HepG2 (cell line): Measurements from ENCODE around the gene LHPP. TPM values are rescaled to one million over a fixed set of nuclear protein-coding genes. Genes with fewer than 3 reads are reported as not detected.

Source experiments
- ATAC-seq: fragments of 200-7000 bp; cut with Tn5 transposase; 3 replicates; pipeline ENCODE4 v1.9.1; 2020; ENCODE audit warnings: mild to moderate bottlenecking, moderate library complexity
- BruUV-seq: library from RNA; stranded (reverse); fragments of 400-500 nt; replicated peaks from 2 replicates; lab custom pipeline; 2021; lab: Mats Ljungman, UMichigan
- CTCF ChIA-PET: fragments of 300-600 bp; formaldehyde crosslinking; extraction: SDS; loops from one replicate; lab custom pipeline; 2021; ENCODE audit warnings: low total read pairs, inconsistent platforms, low intra/inter-chr PET ratio; lab: Yijun Ruan, JAX
- POLR2A ChIA-PET: fragments of 350-600 bp; sonication (Branson Sonifier 250); formaldehyde crosslinking; loops from one replicate; lab custom pipeline; 2020; ENCODE audit warnings: antibody characterized with exemption, inconsistent platforms; lab: Yijun Ruan, JAX
- DNase-seq: peaks from one replicate; pipeline ENCODE4 v3.0.0-alpha.2; 2015; ENCODE audit warnings: low spot score
- FAIRE-seq: peaks from 3 replicates; lab custom pipeline; 2011; peaks lifted over from hg19 to GRCh38; lab: Jason Lieb, UNC
- H2AFZ ChIP-seq: one replicate; pipeline ENCODE4 v1.6.1; 2011; ENCODE audit warnings: low read length, inconsistent platforms
- H3K27ac ChIP-seq: fragments of 300-600 bp; 3 replicates; pipeline ENCODE4 v1.8.0; 2011; ENCODE audit warnings: mixed run types, mild to moderate bottlenecking, mixed read lengths, low read length, inconsistent platforms; ENCODE audit not compliant: insufficient read depth; ENCODE audit errors: extremely low read length
- H3K27me3 ChIP-seq, 2 experiments: fragments of 200-600 bp in 1 of 2; 2 replicates in 1 of 2; 3 replicates in 1 of 2; pipeline versions ENCODE4 v1.6.0 to v1.8.0; 2011; ENCODE audit warnings: low read length in 2 of 2, mild to moderate bottlenecking in 2 of 2, moderate library complexity in 2 of 2, inconsistent platforms in 1 of 2; ENCODE audit not compliant: insufficient read depth in 2 of 2, control insufficient read depth in 1 of 2
- H3K36me3 ChIP-seq, 2 experiments: fragments of 200-600 bp in 1 of 2; replicated peaks in 1 of 2; 2 replicates in 1 of 2; 3 replicates in 1 of 2; pipeline versions ENCODE4 v1.5.1 to v1.8.0; 2011; ENCODE audit warnings: low read length in 2 of 2, inconsistent platforms in 1 of 2; ENCODE audit not compliant: insufficient read depth in 2 of 2, control insufficient read depth in 1 of 2
- H3K4me1 ChIP-seq: 2 replicates; pipeline ENCODE4 v1.5.1; 2012; ENCODE audit warnings: low read length, inconsistent platforms; ENCODE audit not compliant: insufficient read depth
- H3K4me2 ChIP-seq: 2 replicates; pipeline ENCODE4 v1.6.0; 2011; ENCODE audit warnings: low read depth, low read length, inconsistent platforms
- H3K4me3 ChIP-seq, 3 experiments: fragments of 200-600 bp in 1 of 3; sonication (generic), shearing (Covaris generic) in 1 of 3; replicated peaks in 1 of 3; 2 replicates each; pipeline ENCODE4 v1.5.1; 2011 to 2016; ENCODE audit warnings: low read length in 3 of 3, inconsistent platforms in 2 of 3, low read depth in 2 of 3, mild to moderate bottlenecking in 2 of 3, control low read depth in 1 of 3, mixed read lengths in 1 of 3; ENCODE audit not compliant: insufficient read depth in 1 of 3
- H3K79me2 ChIP-seq: one replicate; pipeline ENCODE4 v1.6.1; 2011; ENCODE audit warnings: low read length, inconsistent platforms; ENCODE audit not compliant: insufficient read depth
- H3K9ac ChIP-seq: 2 replicates; pipeline ENCODE4 v1.6.0; 2011; ENCODE audit warnings: mild to moderate bottlenecking, low read depth, low read length, inconsistent platforms; ENCODE audit not compliant: insufficient read depth
- H3K9me3 ChIP-seq: 2 replicates; pipeline ENCODE4 v1.5.1; 2012; ENCODE audit warnings: mild to moderate bottlenecking, low read length
- H4K20me1 ChIP-seq: 2 replicates; pipeline ENCODE4 v1.6.0; 2011; ENCODE audit warnings: inconsistent platforms, mild to moderate bottlenecking, low read length, moderate library complexity; ENCODE audit not compliant: insufficient read depth
- KDM5B ChIP-seq: sonication (generic); formaldehyde crosslinking; IDR thresholded peaks from 2 replicates; pipeline ENCODE4 v1.4.0; 2020; ENCODE audit warnings: missing genetic modification reagents, mild to moderate bottlenecking, borderline replicate concordance
- MEIS1 ChIP-seq: sonication (generic); formaldehyde crosslinking; IDR thresholded peaks from 2 replicates; pipeline ENCODE4 v1.9.0; 2021; ENCODE audit warnings: mild to moderate bottlenecking, missing genetic modification reagents, moderate library complexity, borderline replicate concordance
- MIXL1 ChIP-seq: IDR thresholded peaks from 2 replicates; pipeline ENCODE4 v1.6.1; 2016
- NCOR1 ChIP-seq: fragments of 200-600 bp; sonication (generic); IDR thresholded peaks from 2 replicates; pipeline ENCODE4 v1.7.0; 2017; ENCODE audit warnings: antibody characterized with exemption, low read length, borderline replicate concordance
- ONECUT2 ChIP-seq: sonication (generic); formaldehyde crosslinking; IDR thresholded peaks from 2 replicates; pipeline ENCODE4 v1.4.0; 2020; ENCODE audit warnings: missing genetic modification reagents
- ZBTB8A ChIP-seq: sonication (generic); formaldehyde crosslinking; IDR thresholded peaks from 2 replicates; pipeline ENCODE4 v1.4.0; 2020; ENCODE audit warnings: mild to moderate bottlenecking, low read depth, missing genetic modification reagents, borderline replicate concordance
- ZC3H13 ChIP-seq: sonication (generic); formaldehyde crosslinking; IDR thresholded peaks from 2 replicates; pipeline ENCODE4 v1.8.1; 2023; ENCODE audit warnings: mild to moderate bottlenecking, missing genetic modification reagents, moderate library complexity
- ZFP37 ChIP-seq: sonication (generic); formaldehyde crosslinking; IDR thresholded peaks from 2 replicates; pipeline ENCODE4 v1.4.0; 2020; ENCODE audit warnings: missing genetic modification reagents, borderline replicate concordance
- ZNF235 ChIP-seq: sonication (generic); formaldehyde crosslinking; IDR thresholded peaks from 2 replicates; pipeline ENCODE4 v1.8.1; 2023; ENCODE audit warnings: mild to moderate bottlenecking, missing genetic modification reagents, borderline replicate concordance
- ZNF484 ChIP-seq: sonication (generic); formaldehyde crosslinking; IDR thresholded peaks from 2 replicates; pipeline ENCODE4 v1.5.1; 2020; ENCODE audit warnings: mild to moderate bottlenecking, low read depth, missing genetic modification reagents, borderline replicate concordance
- ZNF557 ChIP-seq: sonication (generic); formaldehyde crosslinking; IDR thresholded peaks from 2 replicates; pipeline ENCODE4 v1.4.0; 2020; ENCODE audit warnings: missing genetic modification reagents
- ZNF563 ChIP-seq: sonication (generic); formaldehyde crosslinking; IDR thresholded peaks from 2 replicates; pipeline ENCODE4 v1.8.0; 2022; ENCODE audit warnings: mild to moderate bottlenecking, moderate library complexity, missing genetic modification reagents
- ZNF709 ChIP-seq: sonication (generic); formaldehyde crosslinking; IDR thresholded peaks from 2 replicates; pipeline ENCODE4 v1.5.0; 2020; ENCODE audit warnings: mild to moderate bottlenecking, missing genetic modification reagents
- ZSCAN9 ChIP-seq: IDR thresholded peaks from 2 replicates; pipeline ENCODE4 v1.6.1; 2016; ENCODE audit warnings: borderline replicate concordance
- WGBS: methylation state at CpG from one replicate; pipeline ENCODE4 v1.1.6; 2017; ENCODE audit warnings: low lambda C conversion rate; 5-methylcytosine and 5-hydroxymethylcytosine counted together
- in situ Hi-C: cut with HindIII; loops from 2 replicates; pipeline ENCODE4 v1.10.0; 2017; ENCODE audit warnings: low pct_unique_long_range_greater_than_20kb; ENCODE audit not compliant: extremely low pct_ligation_motif_present
- intact Hi-C: fragments of 100-400 bp; cut with micrococcal nuclease; formaldehyde crosslinking; loops from one replicate; pipeline ENCODE4 v1.10.0; 2022; ENCODE audit not compliant: unreplicated experiment
- polyA plus RNA-seq, 8 experiments: library from polyadenylated mRNA; depleted of rRNA in 3 of 8; stranded (reverse) in 7 of 8; unstranded in 1 of 8; fragments of >200 nt; fragmentation: Illumina TruSeq in 4 of 8; extraction: Trizol in 4 of 8; gene quantifications; 2 replicates each; pipeline versions ENCODE4 v1.2.1 to v1.2.3, GENCODE V29; 2011 to 2016; ENCODE audit warnings: low read depth in 4 of 8, missing spikeins in 1 of 8, mixed read lengths in 1 of 8; ENCODE audit not compliant: insufficient read depth in 1 of 8
- total RNA-seq, 5 experiments: library from RNA; depleted of rRNA; stranded (reverse); fragments of >200 nt; fragmentation: Illumina TruSeq; extraction: Trizol; gene quantifications; 2 replicates each; pipeline ENCODE4 v1.2.3, GENCODE V29; 2016; ENCODE audit warnings: low read depth in 1 of 5
- TF ChIP-seq, protein P1 (sequence below): sonication (generic); formaldehyde crosslinking; IDR thresholded peaks from 2 replicates; pipeline ENCODE4 v1.5.1; 2020; ENCODE audit warnings: mild to moderate bottlenecking, missing genetic modification reagents, moderate library complexity
- TF ChIP-seq, protein P2 (sequence below): sonication (generic); formaldehyde crosslinking; IDR thresholded peaks from 2 replicates; pipeline ENCODE4 v1.4.0; 2020; ENCODE audit warnings: missing genetic modification reagents
- TF ChIP-seq, protein P3 (sequence below): sonication (generic); formaldehyde crosslinking; IDR thresholded peaks from 2 replicates; pipeline ENCODE4 v1.5.1; 2020; ENCODE audit warnings: missing genetic modification reagents, mild to moderate bottlenecking, borderline replicate concordance
- TF ChIP-seq, protein P4 (sequence below): sonication (generic); formaldehyde crosslinking; IDR thresholded peaks from 2 replicates; pipeline ENCODE4 v1.8.1; 2023; ENCODE audit warnings: mild to moderate bottlenecking, moderate library complexity, missing genetic modification reagents
- TF ChIP-seq, protein P5 (sequence below): sonication (generic); formaldehyde crosslinking; IDR thresholded peaks from 2 replicates; pipeline ENCODE4 v1.4.0; 2020; ENCODE audit warnings: missing genetic modification reagents, mild to moderate bottlenecking, borderline replicate concordance

Gene LHPP
- total and polyA plus RNA-seq, 2 of the 13 experiments (the other 11 are each of a cell fraction or from before 2014, with no cell fraction given) = 5.2 to 13.1 TPM

DNA sequence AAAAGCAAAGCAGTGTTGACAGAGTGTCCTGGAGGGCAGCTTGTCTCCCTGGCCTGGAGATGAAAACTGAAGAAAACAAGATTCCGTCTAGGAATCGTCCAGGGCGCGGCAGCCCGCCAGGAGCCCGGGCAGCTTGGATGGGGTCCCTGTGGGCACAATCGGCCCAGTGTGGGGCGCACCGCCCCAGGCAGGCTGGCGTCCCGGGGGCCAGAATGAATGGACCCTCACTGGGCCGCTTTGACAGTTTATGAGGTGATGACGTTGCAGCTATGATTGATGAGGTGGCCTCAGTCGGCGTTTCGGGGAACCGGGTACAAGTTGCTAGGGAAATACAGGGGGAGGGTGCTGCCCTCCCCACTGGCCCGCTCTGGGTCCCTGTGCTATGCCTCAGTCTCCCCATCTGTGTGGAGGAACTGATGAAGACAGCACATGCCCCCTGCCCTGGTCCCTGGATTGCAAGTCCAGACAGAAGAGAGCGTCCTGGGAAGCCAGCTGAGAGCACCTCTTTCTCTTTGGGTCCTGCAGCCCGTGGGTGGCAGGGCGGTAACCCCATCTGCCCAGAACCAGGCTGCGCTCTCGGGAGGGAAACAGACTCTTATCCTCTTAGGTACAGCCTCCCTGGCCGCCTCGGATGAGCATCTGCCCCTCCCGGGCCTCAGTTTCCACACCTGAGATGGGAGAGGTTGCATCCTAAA, 131.3 kb downstream of the LHPP start:
- Histone ChIP-seq H3K9me3 (no peaks in the 10 kb centered on the region), H3K27ac (no peak overlapping the region), H2AFZ (no peak overlapping the region), H3K36me3 (no peaks in the 10 kb centered on the region), H3K9ac (no peak overlapping the region), H3K79me2 (no peaks in the 10 kb centered on the region), H3K4me2 (no peak overlapping the region), H3K4me3 (no peak overlapping the region), H4K20me1 (no peaks in the 10 kb centered on the region), H3K27me3 (no peaks in the 10 kb centered on the region), H3K4me1 (peaks cover 48% of the 10 kb centered on the region)
- WGBS = 67% methylated on average over 19 of the region's 26 CpGs
- TF ChIP-seq, protein P1, sequence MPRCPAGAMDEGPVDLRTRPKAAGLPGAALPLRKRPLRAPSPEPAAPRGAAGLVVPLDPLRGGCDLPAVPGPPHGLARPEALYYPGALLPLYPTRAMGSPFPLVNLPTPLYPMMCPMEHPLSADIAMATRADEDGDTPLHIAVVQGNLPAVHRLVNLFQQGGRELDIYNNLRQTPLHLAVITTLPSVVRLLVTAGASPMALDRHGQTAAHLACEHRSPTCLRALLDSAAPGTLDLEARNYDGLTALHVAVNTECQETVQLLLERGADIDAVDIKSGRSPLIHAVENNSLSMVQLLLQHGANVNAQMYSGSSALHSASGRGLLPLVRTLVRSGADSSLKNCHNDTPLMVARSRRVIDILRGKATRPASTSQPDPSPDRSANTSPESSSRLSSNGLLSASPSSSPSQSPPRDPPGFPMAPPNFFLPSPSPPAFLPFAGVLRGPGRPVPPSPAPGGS = no peak
- TF ChIP-seq, protein P2, sequence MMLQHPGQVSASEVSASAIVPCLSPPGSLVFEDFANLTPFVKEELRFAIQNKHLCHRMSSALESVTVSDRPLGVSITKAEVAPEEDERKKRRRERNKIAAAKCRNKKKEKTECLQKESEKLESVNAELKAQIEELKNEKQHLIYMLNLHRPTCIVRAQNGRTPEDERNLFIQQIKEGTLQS (CRISPR knock-in tag) = no peak
- no peak for TF ChIP-seq ONECUT2 (CRISPR knock-in tag)
- no peak for TF ChIP-seq ZBTB8A
- TF ChIP-seq ZNF709 (CRISPR knock-in tag) = no peak
- no peak for TF ChIP-seq ZNF557 (CRISPR knock-in tag)
- TF ChIP-seq, protein P3, sequence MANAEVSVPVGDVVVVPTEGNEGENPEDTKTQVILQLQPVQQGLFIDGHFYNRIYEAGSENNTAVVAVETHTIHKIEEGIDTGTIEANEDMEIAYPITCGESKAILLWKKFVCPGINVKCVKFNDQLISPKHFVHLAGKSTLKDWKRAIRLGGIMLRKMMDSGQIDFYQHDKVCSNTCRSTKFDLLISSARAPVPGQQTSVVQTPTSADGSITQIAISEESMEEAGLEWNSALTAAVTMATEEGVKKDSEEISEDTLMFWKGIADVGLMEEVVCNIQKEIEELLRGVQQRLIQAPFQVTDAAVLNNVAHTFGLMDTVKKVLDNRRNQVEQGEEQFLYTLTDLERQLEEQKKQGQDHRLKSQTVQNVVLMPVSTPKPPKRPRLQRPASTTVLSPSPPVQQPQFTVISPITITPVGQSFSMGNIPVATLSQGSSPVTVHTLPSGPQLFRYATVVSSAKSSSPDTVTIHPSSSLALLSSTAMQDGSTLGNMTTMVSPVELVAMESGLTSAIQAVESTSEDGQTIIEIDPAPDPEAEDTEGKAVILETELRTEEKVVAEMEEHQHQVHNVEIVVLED (CRISPR knock-in tag) = no peak
- TF ChIP-seq ZNF484 = no peak
- no peak for TF ChIP-seq ZSCAN9 (CRISPR knock-in tag)
- TF ChIP-seq ZNF235 (CRISPR knock-in tag) = no peak
- no peak for TF ChIP-seq ZNF563 (CRISPR knock-in tag)
- TF ChIP-seq ZC3H13 (CRISPR knock-in tag) = no peak
- TF ChIP-seq MIXL1 (CRISPR knock-in tag) = no peak
- TF ChIP-seq, protein P4, sequence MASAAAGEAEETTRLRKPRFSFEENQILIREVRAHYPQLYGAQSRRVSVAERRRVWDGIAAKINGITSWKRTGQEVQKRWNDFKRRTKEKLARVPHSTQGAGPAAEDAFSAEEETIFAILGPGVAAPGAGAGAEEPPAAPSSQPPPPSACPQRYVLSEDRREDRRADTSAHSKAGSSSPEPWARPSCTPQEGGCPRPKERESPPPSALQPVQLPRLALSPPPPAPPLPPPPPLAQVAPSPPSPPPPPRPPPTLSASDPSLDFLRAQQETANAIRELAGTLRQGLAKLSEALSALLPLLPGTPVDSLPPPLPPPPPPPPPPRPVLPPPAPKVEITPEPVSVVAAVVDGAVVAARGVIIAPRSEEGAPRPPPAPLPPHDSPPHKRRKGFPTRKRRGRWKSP = no peak
- TF ChIP-seq, protein P5, sequence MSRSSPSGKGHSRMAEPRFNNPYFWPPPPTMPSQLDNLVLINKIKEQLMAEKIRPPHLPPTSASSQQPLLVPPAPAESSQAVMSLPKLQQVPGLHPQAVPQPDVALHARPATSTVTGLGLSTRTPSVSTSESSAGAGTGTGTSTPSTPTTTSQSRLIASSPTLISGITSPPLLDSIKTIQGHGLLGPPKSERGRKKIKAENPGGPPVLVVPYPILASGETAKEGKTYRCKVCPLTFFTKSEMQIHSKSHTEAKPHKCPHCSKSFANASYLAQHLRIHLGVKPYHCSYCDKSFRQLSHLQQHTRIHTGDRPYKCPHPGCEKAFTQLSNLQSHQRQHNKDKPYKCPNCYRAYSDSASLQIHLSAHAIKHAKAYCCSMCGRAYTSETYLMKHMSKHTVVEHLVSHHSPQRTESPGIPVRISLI (CRISPR knock-in tag) = no peak
- no peak for TF ChIP-seq KDM5B (CRISPR knock-in tag)
- TF ChIP-seq MEIS1 (CRISPR knock-in tag) = no peak
- TF ChIP-seq ZFP37 = no peak
- TF ChIP-seq NCOR1 = no peak
- ChIA-PET CTCF (no interaction called here), POLR2A (interaction anchor here (1.1 kb wide), 1 partner anchor 13 kb away, joined by 4 read pairs; no protein-coding TSS in a partner anchor)
- DNase-seq (no peak), ATAC-seq (no peak), FAIRE-seq (no peak)
- in situ Hi-C loops (no loop called here), intact Hi-C loops (no loop called here)
- BruUV-seq = no TSS peak
